Body of pancreas (tissue), 4 donors: ENCODE measurements around the gene PCSK4.

Experiments used
- CTCF ChIP-seq, 7 experiments: fragments of 450-650 bp in 4 of 7; fragments of 200-600 bp in 3 of 7; sonication (generic) in 3 of 7; IDR thresholded peaks; one replicate each; pipeline ENCODE4 v1.5.1; 2016 to 2019; ENCODE audit warnings: antibody characterized with exemption in 7 of 7
- POLR2A ChIP-seq, 3 donors: fragments of 450-650 bp; IDR thresholded peaks; one replicate each; pipeline ENCODE4 v1.6.1; 2016; ENCODE audit warnings: antibody characterized with exemption in 3 of 3, mild to moderate bottlenecking in 2 of 3

DNA sequence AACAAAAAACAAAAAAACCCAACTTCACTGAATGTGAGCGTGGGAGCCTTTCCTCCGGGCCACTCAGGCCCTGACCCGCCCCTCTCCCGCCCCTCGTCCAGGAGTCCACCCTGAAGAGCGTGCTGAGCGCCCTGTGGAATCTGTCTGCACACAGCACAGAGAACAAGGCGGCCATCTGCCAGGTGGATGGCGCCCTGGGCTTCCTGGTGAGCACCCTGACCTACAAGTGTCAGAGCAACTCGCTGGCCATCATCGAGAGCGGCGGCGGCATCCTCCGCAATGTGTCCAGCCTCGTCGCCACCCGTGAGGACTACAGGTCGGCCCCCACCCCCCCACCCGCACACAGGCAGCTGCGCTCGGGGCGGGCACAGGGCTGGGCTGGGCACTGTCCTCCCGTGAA lies 28.3 kb downstream of the PCSK4 start:
- TF ChIP-seq CTCF (IDR thresholded peaks at IDR 0.05) (no peak), POLR2A (IDR thresholded peaks at IDR 0.05) (no peak)
